IPS DF 19.7 (cell line): Measurements from ENCODE around the gene POU4F1.

Experiments
- DNase-seq: peaks from one replicate; pipeline ENCODE4 v3.0.0-alpha.2; 2013; ENCODE audit warnings: low read depth, low spot score

Gene POU4F1

DNA sequence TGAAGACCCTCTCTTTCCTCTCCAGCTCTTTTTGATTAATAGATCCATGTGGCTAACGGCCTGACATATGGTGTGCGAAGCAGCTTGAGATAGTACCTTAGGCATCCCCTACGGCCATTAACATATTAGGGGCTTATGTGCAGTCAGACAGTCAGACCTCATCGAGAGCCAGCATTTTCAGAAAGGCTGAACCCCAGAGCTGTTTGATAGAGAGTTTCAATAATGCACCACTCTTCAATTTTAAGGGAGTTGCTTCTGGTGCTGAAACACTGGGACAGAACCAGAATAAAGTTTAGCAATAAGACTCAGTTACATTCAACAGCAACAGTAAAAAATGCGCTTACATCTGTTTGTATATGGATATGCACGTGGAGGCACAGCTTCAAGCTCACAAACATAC is 10.8 kb downstream of the POU4F1 start:
- no peak for DNase-seq

DNA sequence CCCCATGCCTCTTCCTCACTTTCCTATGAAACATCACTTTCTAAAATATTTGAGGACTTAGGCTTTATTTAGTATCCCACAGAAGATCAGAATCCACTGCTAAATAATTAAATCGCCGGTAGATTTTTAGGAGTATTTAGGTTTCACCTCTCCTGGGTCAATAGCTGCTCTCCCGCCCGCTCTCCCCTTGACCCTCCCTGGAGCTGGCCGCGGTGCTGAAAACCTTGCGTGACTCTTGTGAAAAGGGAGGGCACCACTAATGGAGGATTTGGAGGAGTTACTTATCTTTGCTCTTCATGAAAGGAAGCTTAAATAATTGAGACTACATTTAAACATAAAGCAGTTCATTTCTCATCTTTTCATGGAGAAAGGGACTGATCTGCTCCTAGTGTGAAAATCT is 14.1 kb downstream of the POU4F1 start:
- no peak for DNase-seq

DNA sequence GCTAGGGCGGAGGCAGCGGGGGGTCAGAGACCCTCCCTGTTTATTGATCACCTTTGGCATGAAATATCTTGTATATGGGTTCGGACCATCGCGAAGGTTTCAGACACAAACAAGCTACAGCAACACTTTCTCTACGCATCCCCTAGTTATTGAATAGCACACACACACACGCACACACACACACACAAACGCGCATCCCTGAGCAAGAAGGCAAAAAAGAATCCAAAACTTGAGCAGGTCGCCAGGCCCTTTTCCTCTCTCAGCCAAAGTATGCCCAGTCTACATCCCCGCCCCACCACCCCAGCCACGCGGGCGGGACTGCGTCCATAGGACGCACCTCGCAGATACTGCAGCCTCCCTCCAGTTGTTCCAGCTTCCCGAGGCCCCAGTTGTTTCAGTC is 16.0 kb downstream of the POU4F1 start:
- DNase-seq: no peak

DNA sequence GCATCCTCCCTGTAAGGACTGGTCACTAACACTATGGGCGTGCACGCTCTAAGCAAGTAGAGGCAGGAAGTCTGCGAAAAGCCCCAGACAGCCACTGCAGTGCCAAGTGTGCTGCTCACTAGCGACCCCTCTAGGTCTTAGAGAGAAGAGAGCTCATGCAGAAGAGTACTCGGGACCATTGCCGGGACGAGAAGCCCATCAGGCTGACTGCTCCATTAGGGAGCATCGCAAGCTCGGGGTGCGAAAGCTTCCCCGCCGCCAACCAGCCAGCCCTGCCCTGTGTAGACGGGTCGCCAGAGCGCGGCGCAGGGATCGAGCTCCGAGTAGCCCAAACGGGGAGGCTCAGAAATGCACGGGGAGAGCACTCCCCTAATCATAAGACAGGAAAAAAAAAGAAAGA is 16.6 kb downstream of the POU4F1 start:
- no peak for DNase-seq

DNA sequence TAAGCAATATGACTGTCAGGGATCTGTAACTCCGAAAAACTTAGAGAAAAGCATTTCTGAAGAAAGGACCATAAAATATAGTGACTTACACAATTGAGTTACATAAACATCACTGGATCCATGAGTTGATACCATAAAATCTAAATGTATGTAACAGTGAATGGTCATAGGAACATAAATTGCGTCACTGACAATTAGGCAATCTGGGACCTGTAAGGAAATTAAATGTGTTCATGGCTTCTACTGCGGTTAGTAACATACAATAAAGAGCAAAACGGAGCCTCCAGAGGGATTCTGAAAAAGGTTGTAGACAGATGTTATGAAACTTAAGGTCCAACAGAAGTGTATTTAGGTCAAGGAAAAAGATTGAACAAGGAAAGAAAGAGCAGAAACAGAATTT is 27.1 kb downstream of the POU4F1 start:
- DNase-seq: no peak

DNA sequence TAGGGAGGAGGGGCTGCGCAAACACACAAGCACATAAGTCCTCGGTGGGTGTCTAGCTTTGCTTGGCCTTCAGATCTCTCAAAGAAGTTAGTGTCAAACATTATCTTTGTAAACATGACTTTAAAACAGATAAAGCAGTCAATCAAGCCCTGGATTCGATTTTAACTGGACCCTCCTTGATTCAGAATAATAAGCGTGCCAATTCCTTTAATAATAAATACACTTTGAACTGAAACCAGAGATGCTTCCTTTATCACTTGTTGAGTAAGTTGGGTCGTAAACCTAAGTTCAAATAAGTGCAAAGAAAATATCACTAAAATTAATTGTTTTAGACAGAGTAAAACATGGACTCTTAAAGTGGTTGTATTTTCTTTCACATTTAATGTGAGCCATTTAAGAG is 30.9 kb downstream of the POU4F1 start:
- no peak for DNase-seq

DNA sequence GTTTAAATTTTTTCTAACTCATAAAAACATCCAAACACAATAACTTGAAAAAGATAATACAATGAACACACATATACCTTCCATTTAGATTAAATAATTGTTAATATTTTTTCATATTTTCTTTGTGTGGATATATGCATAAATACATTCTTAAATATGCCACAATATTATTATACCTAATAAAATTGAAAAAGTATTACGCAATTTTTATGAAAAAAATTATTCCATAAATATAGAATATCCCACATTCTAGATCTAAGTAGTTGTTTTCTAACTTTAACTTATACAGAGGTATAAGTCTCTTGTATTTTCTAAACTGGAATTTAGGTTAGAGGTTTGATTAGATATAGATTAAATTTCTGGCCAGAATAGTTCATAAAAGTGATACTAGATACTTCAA is 34.3 kb downstream of the POU4F1 start:
- DNase-seq: no peak

DNA sequence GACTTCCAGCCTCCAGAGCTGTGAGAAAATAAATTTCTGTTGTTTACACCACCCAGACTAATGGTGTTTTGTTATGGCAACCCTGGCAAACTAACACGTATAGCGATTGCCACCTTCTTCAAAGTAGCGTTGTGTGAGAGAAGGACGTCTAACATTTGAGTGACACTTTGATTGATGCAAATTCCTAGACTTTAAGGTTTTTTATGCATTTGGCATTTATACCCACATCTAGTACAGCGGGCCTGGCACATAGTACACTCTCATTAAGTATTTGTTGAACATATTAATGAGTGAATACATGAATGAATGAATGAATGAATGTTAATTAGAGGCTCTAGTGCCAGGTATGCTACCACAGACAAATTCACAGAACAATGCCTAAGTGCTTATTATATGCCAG is 36.7 kb downstream of the POU4F1 start:
- no peak for DNase-seq

DNA sequence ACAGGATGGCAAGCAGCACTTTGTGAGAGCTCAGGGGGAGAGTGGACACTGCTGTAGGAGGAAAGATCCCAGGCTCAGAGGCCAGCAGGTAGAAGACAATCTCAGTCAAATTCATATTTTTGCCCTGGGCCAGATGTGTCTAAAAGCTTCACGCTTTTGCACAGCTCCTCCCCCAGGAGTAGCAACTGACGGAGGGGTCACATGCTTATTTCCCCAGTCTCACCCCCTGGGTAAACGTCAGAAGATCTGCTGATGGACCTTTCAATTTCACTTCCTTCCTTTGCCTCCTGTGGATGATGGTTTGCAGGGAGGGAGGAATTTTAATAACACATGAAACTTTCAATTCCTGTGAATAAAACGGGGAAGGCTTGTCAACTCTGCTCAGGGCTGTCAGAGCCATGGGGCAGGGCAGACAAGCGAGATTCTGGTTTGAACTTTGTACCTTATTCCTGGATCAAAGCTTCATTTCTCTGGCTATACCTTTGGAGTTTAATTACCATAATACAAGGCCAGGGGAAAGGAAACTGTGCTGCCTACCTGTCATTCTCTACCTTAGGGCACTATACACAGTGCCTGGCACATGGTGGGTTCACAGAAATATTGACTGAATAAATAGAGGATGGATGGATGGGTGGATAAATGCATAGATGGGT is 41.0 kb downstream of the POU4F1 start:
- DNase-seq: no peak
